ENCODE data around the gene PCSK6. TPM values are rescaled to one million over a fixed set of nuclear protein-coding genes. Genes with fewer than 3 reads are reported as not detected.

Gene PCSK6
- total RNA-seq, 1 donor from 2014 or later, result 0.40 TPM

- TF ChIP-seq CTCF (IDR thresholded peaks at IDR 0.05), result no peak
- H3K36me3 Mint-ChIP-seq (ENCODE audit: low read depth), result no peaks in the 10 kb centered on the region
- H3K27ac Mint-ChIP-seq (ENCODE audit: unreplicated experiment), result no peak overlapping the region
- H3K27me3 Mint-ChIP-seq (ENCODE audit: low read depth), result peaks cover 62% of the 10 kb centered on the region
- no peak for DNase-seq (ENCODE audit: low spot score)
- no peaks in the 10 kb centered on the region for H3K9me3 Mint-ChIP-seq (ENCODE audit: low read depth)
- H3K4me3 Mint-ChIP-seq (ENCODE audit: unreplicated experiment), result no peak overlapping the region
- no peaks in the 10 kb centered on the region for H3K4me1 Mint-ChIP-seq (ENCODE audit: low read depth)
These were observed 57.8 kb downstream of the PCSK6 start for GRCh38 chr15:101431748-101432147.

GRCh38 chr15:101431301-101431700 lies 58.2 kb downstream of the PCSK6 start:
- no peak overlapping the region for H3K27ac Mint-ChIP-seq (ENCODE audit: unreplicated experiment)
- H3K4me1 Mint-ChIP-seq (ENCODE audit: low read depth), result no peaks in the 10 kb centered on the region
- no peaks in the 10 kb centered on the region for H3K9me3 Mint-ChIP-seq (ENCODE audit: low read depth)
- peaks cover 62% of the 10 kb centered on the region for H3K27me3 Mint-ChIP-seq (ENCODE audit: low read depth)
- TF ChIP-seq CTCF (IDR thresholded peaks at IDR 0.05), result no peak
- DNase-seq (ENCODE audit: low spot score), result no peak
- H3K4me3 Mint-ChIP-seq (ENCODE audit: unreplicated experiment), result no peak overlapping the region
- no peaks in the 10 kb centered on the region for H3K36me3 Mint-ChIP-seq (ENCODE audit: low read depth)

- H3K27ac Mint-ChIP-seq (ENCODE audit: unreplicated experiment), result no peak overlapping the region
- TF ChIP-seq CTCF (IDR thresholded peaks at IDR 0.05), result no peak
- no peaks in the 10 kb centered on the region for H3K9me3 Mint-ChIP-seq (ENCODE audit: low read depth)
- H3K27me3 Mint-ChIP-seq (ENCODE audit: low read depth), result peaks cover 53% of the 10 kb centered on the region
- H3K4me1 Mint-ChIP-seq (ENCODE audit: low read depth), result no peaks in the 10 kb centered on the region
- DNase-seq (ENCODE audit: low spot score), result no peak
- H3K4me3 Mint-ChIP-seq (ENCODE audit: unreplicated experiment), result no peak overlapping the region
- no peaks in the 10 kb centered on the region for H3K36me3 Mint-ChIP-seq (ENCODE audit: low read depth)
These were observed 59.9 kb downstream of the PCSK6 start for GRCh38 chr15:101429646-101430045.

GRCh38 chr15:101429191-101429590 lies 60.3 kb downstream of the PCSK6 start:
- peaks cover 51% of the 10 kb centered on the region for H3K27me3 Mint-ChIP-seq (ENCODE audit: low read depth)
- H3K4me1 Mint-ChIP-seq (ENCODE audit: low read depth), result no peaks in the 10 kb centered on the region
- DNase-seq (ENCODE audit: low spot score), result no peak
- no peaks in the 10 kb centered on the region for H3K9me3 Mint-ChIP-seq (ENCODE audit: low read depth)
- no peak overlapping the region for H3K27ac Mint-ChIP-seq (ENCODE audit: unreplicated experiment)
- H3K36me3 Mint-ChIP-seq (ENCODE audit: low read depth), result no peaks in the 10 kb centered on the region
- no peak for TF ChIP-seq CTCF (IDR thresholded peaks at IDR 0.05)
- no peak overlapping the region for H3K4me3 Mint-ChIP-seq (ENCODE audit: unreplicated experiment)

- no peaks in the 10 kb centered on the region for H3K4me1 Mint-ChIP-seq (ENCODE audit: low read depth)
- DNase-seq (ENCODE audit: low spot score), result no peak
- H3K4me3 Mint-ChIP-seq (ENCODE audit: unreplicated experiment), result no peak overlapping the region
- no peak overlapping the region for H3K27ac Mint-ChIP-seq (ENCODE audit: unreplicated experiment)
- no peaks in the 10 kb centered on the region for H3K36me3 Mint-ChIP-seq (ENCODE audit: low read depth)
- TF ChIP-seq CTCF (IDR thresholded peaks at IDR 0.05), result no peak
- no peaks in the 10 kb centered on the region for H3K9me3 Mint-ChIP-seq (ENCODE audit: low read depth)
- H3K27me3 Mint-ChIP-seq (ENCODE audit: low read depth), result peaks cover 51% of the 10 kb centered on the region
These were observed 60.7 kb downstream of the PCSK6 start for GRCh38 chr15:101428758-101429157.
